H9 (cell line): ENCODE results near the gene EML1. TPM values are rescaled to one million over a fixed set of nuclear protein-coding genes. Genes with fewer than 3 reads are reported as not detected.

Experiments used
- DNase-seq: peaks from one replicate; pipeline ENCODE4 v3.0.0-alpha.2; 2017
- H2AFZ ChIP-seq: one replicate; pipeline ENCODE4 v1.6.1; 2013; ENCODE audit warnings: mild to moderate bottlenecking, low read length, control low read depth, moderate library complexity
- H2AK5ac ChIP-seq: 2 replicates; pipeline ENCODE4 v1.6.1; 2013; ENCODE audit warnings: low read length, control low read depth, mixed read lengths; ENCODE audit not compliant: insufficient read length
- H2BK120ac ChIP-seq: one replicate; pipeline ENCODE4 v1.6.1; 2013; ENCODE audit warnings: low read depth, mild to moderate bottlenecking, low read length, control low read depth, inconsistent platforms; ENCODE audit not compliant: poor library complexity, severe bottlenecking
- H2BK12ac ChIP-seq: 2 replicates; pipeline ENCODE4 v1.6.1; 2013; ENCODE audit warnings: low read length, control low read depth, mixed read lengths, low read depth; ENCODE audit not compliant: insufficient read length
- H2BK15ac ChIP-seq: 2 replicates; pipeline ENCODE4 v1.6.1; 2013; ENCODE audit warnings: low read depth, low read length, control low read depth
- H2BK20ac ChIP-seq: one replicate; pipeline ENCODE4 v1.6.1; 2013; ENCODE audit warnings: low read depth, mild to moderate bottlenecking, low read length, control low read depth, inconsistent platforms; ENCODE audit not compliant: poor library complexity, severe bottlenecking
- H2BK5ac ChIP-seq: 2 replicates; pipeline ENCODE4 v1.6.1; 2013; ENCODE audit warnings: low read length, control low read depth, mixed read lengths; ENCODE audit not compliant: insufficient read length
- H3K14ac ChIP-seq: 2 replicates; pipeline ENCODE4 v1.6.1; 2013; ENCODE audit warnings: low read length, control low read depth; ENCODE audit not compliant: insufficient read depth
- H3K18ac ChIP-seq: 2 replicates; pipeline ENCODE4 v1.6.1; 2013; ENCODE audit warnings: low read depth, mild to moderate bottlenecking, mixed read lengths, low read length, control low read depth; ENCODE audit not compliant: insufficient read length
- H3K23ac ChIP-seq: 2 replicates; pipeline ENCODE4 v1.6.1; 2013; ENCODE audit warnings: low read length, control low read depth, mixed read lengths, low read depth; ENCODE audit not compliant: insufficient read length
- H3K23me2 ChIP-seq: 2 replicates; pipeline ENCODE4 v1.6.1; 2013; ENCODE audit warnings: low read depth, mild to moderate bottlenecking, mixed read lengths, low read length, control low read depth; ENCODE audit not compliant: insufficient read length, poor library complexity, severe bottlenecking
- H3K27ac ChIP-seq: 2 replicates; pipeline ENCODE4 v1.5.1; 2013; ENCODE audit warnings: low read length, control low read depth, mixed read lengths, low read depth; ENCODE audit not compliant: insufficient read length
- H3K27me3 ChIP-seq: 2 replicates; pipeline ENCODE4 v1.6.1; 2013; ENCODE audit warnings: low read length, control low read depth, inconsistent platforms; ENCODE audit not compliant: insufficient read depth
- H3K4ac ChIP-seq: 2 replicates; pipeline ENCODE4 v1.6.1; 2013; ENCODE audit warnings: low read depth, mild to moderate bottlenecking, control low read depth, inconsistent platforms, low read length, moderate library complexity
- H3K4me1 ChIP-seq: 2 replicates; pipeline ENCODE4 v1.6.1; 2013; ENCODE audit warnings: low read length, control low read depth, inconsistent platforms; ENCODE audit not compliant: insufficient read depth
- H3K4me2 ChIP-seq: 2 replicates; pipeline ENCODE4 v1.6.1; 2013; ENCODE audit warnings: low read length, control low read depth, mixed read lengths; ENCODE audit not compliant: insufficient read length, insufficient read depth
- H3K56ac ChIP-seq: 2 replicates; pipeline ENCODE4 v1.6.1; 2013; ENCODE audit warnings: low read depth, mild to moderate bottlenecking, mixed read lengths, low read length, control low read depth; ENCODE audit not compliant: insufficient read length
- H3K79me1 ChIP-seq: 2 replicates; pipeline ENCODE4 v1.6.1; 2013; ENCODE audit warnings: low read depth, mild to moderate bottlenecking, moderate library complexity, low read length, control low read depth, inconsistent platforms; ENCODE audit not compliant: insufficient read depth, poor library complexity, severe bottlenecking
- H3K79me2 ChIP-seq: 2 replicates; pipeline ENCODE4 v1.6.1; 2013; ENCODE audit warnings: low read length, control low read depth, inconsistent platforms; ENCODE audit not compliant: insufficient read depth
- H3K9ac ChIP-seq: 2 replicates; pipeline ENCODE4 v1.6.1; 2013; ENCODE audit warnings: low read length, control low read depth, mixed read lengths; ENCODE audit not compliant: insufficient read length; ENCODE audit errors: extremely low read depth
- H3K9me3 ChIP-seq: one replicate; pipeline ENCODE4 v1.6.1; 2013; ENCODE audit warnings: low read depth, low read length, inconsistent platforms; ENCODE audit not compliant: control insufficient read depth
- H3T11ph ChIP-seq: one replicate; pipeline ENCODE4 v1.6.1; 2013; ENCODE audit warnings: mild to moderate bottlenecking, low read length, control low read depth, inconsistent platforms
- H4K20me1 ChIP-seq: one replicate; pipeline ENCODE4 v1.6.1; 2013; ENCODE audit not compliant: control insufficient read depth, insufficient read length, insufficient read depth
- H4K5ac ChIP-seq: 2 replicates; pipeline ENCODE4 v1.6.1; 2013; ENCODE audit warnings: low read depth, mild to moderate bottlenecking, mixed read lengths, low read length, control low read depth; ENCODE audit not compliant: insufficient read length
- H4K8ac ChIP-seq: replicated peaks from 2 replicates; pipeline ENCODE4 v1.6.1; 2013; ENCODE audit warnings: low read length, control low read depth, mixed read lengths, low read depth; ENCODE audit not compliant: insufficient read length
- H4K91ac ChIP-seq: 2 replicates; pipeline ENCODE4 v1.6.1; 2013; ENCODE audit warnings: low read depth, mild to moderate bottlenecking, moderate library complexity, mixed read lengths, low read length, control low read depth; ENCODE audit not compliant: insufficient read length
- H3K27ac Mint-ChIP-seq, 3 experiments: 2 replicates in 2 of 3; 3 replicates in 1 of 3; pipeline ENCODE4 v1.8.0; 2020 to 2021; ENCODE audit warnings: mixed read lengths in 3 of 3, mild to moderate bottlenecking in 1 of 3, moderate library complexity in 1 of 3
- H3K27me3 Mint-ChIP-seq: 2 replicates; pipeline ENCODE4 v1.8.0; 2021; ENCODE audit warnings: low read depth, mild to moderate bottlenecking, moderate library complexity, mixed read lengths
- H3K36me3 Mint-ChIP-seq, 3 experiments: 2 replicates in 2 of 3; 3 replicates in 1 of 3; pipeline ENCODE4 v1.8.0; 2020 to 2021; ENCODE audit warnings: low read depth in 3 of 3, mixed read lengths in 3 of 3; ENCODE audit not compliant: insufficient read depth in 1 of 3
- H3K4me1 Mint-ChIP-seq, 2 experiments: 2 replicates each; pipeline ENCODE4 v1.8.0; 2020; ENCODE audit warnings: mixed read lengths in 2 of 2
- H3K4me3 Mint-ChIP-seq, 2 experiments: 2 replicates in 1 of 2; 3 replicates in 1 of 2; pipeline ENCODE4 v1.8.0; 2020 to 2021; ENCODE audit warnings: mild to moderate bottlenecking in 2 of 2, mixed read lengths in 2 of 2, moderate library complexity in 1 of 2
- H3K9me3 Mint-ChIP-seq, 2 experiments: 2 replicates in 1 of 2; 3 replicates in 1 of 2; pipeline ENCODE4 v1.8.0; 2020; ENCODE audit warnings: mild to moderate bottlenecking in 2 of 2, mixed read lengths in 2 of 2, moderate library complexity in 1 of 2
- WGBS: extraction: QIAGEN DNeasy Blood & Tissue Kit; methylation state at CpG from one replicate; pipeline ENCODE4 v1.1.7; 2013; ENCODE audit warnings: missing lambda C conversion rate, low lambda C conversion rate, mixed read lengths; ENCODE audit not compliant: insufficient read length; ENCODE audit errors: extremely low coverage; 5-methylcytosine and 5-hydroxymethylcytosine counted together
- total RNA-seq: library from RNA; stranded (reverse); gene quantifications from 2 replicates; pipeline ENCODE4 v1.2.1, GENCODE V29; 2021
- TF ChIP-seq, protein P1 (sequence below): fragments of 200-600 bp; sonication (generic); conservative IDR thresholded peaks from 3 replicates; pipeline ENCODE4 v1.8.0; 2021; ENCODE audit warnings: antibody characterized with exemption, mild to moderate bottlenecking

EML1 gene
- total RNA-seq, 1 experiment from 2014 or later: 16.7 TPM

DNA sequence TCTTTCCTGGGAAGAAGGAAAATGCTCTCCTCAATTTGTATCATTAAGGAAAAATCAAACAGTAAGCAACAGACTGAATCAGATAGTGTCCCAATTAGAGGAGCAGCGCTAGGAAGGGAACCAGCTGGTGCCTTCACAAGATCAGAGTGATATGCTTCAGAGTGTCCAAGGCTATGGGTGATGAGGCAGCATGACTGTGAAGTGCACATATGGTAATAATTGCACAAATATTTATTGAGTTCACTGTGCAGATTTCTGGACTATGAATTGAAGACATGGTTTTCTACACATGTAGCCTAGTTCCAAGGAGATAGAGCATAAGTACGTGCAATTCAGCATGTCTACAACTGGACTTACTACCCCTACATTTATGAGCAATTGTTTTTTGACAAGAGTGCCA lies 193.2 kb downstream of the EML1 start:
- no peak overlapping the region for H4K91ac ChIP-seq
- H3K14ac ChIP-seq: no peak overlapping the region
- H3K79me1 ChIP-seq: no peaks in the 10 kb centered on the region
- no CpG with 5 or more reads among the region's 2 CpGs for WGBS
- no peaks in the 10 kb centered on the region for H4K20me1 ChIP-seq
- no peak overlapping the region for H4K8ac ChIP-seq
- DNase-seq: no peak
- H3K9me3 ChIP-seq: peaks cover 5% of the 10 kb centered on the region
- Mint-ChIP-seq H3K27me3 (no peaks in the 10 kb centered on the region), H3K4me3 (no peak overlapping the region), H3K36me3 (peaks cover 7 to 12% (median 11%) of the 10 kb centered on the region in 3 experiments), H3K9me3 (peaks cover 9 to 11% of the 10 kb centered on the region in 2 experiments), H3K27ac (no peak overlapping the region), H3K4me1 (peaks cover 0 to 8% of the 10 kb centered on the region in 2 experiments; a peak in 2 of 4 replicates)
- no peaks in the 10 kb centered on the region for H3K23me2 ChIP-seq
- H3K79me2 ChIP-seq: no peaks in the 10 kb centered on the region
- H3K23ac ChIP-seq: no peak overlapping the region
- H4K5ac ChIP-seq: no peak overlapping the region
- no peak overlapping the region for H2BK15ac ChIP-seq
- no peaks in the 10 kb centered on the region for H3K27me3 ChIP-seq
- TF ChIP-seq, protein P1, sequence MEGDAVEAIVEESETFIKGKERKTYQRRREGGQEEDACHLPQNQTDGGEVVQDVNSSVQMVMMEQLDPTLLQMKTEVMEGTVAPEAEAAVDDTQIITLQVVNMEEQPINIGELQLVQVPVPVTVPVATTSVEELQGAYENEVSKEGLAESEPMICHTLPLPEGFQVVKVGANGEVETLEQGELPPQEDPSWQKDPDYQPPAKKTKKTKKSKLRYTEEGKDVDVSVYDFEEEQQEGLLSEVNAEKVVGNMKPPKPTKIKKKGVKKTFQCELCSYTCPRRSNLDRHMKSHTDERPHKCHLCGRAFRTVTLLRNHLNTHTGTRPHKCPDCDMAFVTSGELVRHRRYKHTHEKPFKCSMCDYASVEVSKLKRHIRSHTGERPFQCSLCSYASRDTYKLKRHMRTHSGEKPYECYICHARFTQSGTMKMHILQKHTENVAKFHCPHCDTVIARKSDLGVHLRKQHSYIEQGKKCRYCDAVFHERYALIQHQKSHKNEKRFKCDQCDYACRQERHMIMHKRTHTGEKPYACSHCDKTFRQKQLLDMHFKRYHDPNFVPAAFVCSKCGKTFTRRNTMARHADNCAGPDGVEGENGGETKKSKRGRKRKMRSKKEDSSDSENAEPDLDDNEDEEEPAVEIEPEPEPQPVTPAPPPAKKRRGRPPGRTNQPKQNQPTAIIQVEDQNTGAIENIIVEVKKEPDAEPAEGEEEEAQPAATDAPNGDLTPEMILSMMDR: no peak
- H3K18ac ChIP-seq: no peak overlapping the region
- no peak overlapping the region for H2BK120ac ChIP-seq
- no peak overlapping the region for H3K56ac ChIP-seq
- H2BK5ac ChIP-seq: no peak overlapping the region
- H2AK5ac ChIP-seq: no peak overlapping the region
- no peak overlapping the region for H3T11ph ChIP-seq
- no peak overlapping the region for H2AFZ ChIP-seq
- H3K9ac ChIP-seq: no peak overlapping the region
- H3K4me1 ChIP-seq: no peaks in the 10 kb centered on the region
- H2BK20ac ChIP-seq: no peak overlapping the region
- no peak overlapping the region for H3K4me2 ChIP-seq
- H3K27ac ChIP-seq: no peak overlapping the region
- H3K4ac ChIP-seq: no peak overlapping the region
- H2BK12ac ChIP-seq: no peak overlapping the region
